GM23338 (cell line): Measurements from ENCODE around the gene RRP1. TPM values are rescaled to one million over a fixed set of nuclear protein-coding genes. Genes with fewer than 3 reads are reported as not detected.

Experiments used
- ATAC-seq: fragments of 200-7000 bp; cut with Tn5 transposase; 3 replicates; pipeline ENCODE4 v1.9.1; 2020
- DNase-seq: peaks from one replicate; pipeline ENCODE4 v3.0.0-alpha.2; 2015; ENCODE audit warnings: low spot score
- H2AFZ ChIP-seq: fragments of 200-600 bp; sonication (generic); 2 replicates; pipeline ENCODE4 v1.8.0; 2016; ENCODE audit warnings: antibody characterized with exemption, mild to moderate bottlenecking, moderate library complexity
- H3F3A ChIP-seq: fragments of 200-600 bp; sonication (generic); replicated peaks from 2 replicates; pipeline ENCODE4 v1.8.0; 2017; ENCODE audit warnings: antibody characterized with exemption, mixed run types, low read depth
- H3K27ac ChIP-seq: fragments of 200-600 bp; sonication (generic); 2 replicates; pipeline ENCODE4 v1.6.1; 2016; ENCODE audit warnings: low read depth
- H3K27me3 ChIP-seq: fragments of 200-600 bp; sonication (generic); 2 replicates; pipeline ENCODE4 v1.8.0; 2016; ENCODE audit warnings: mild to moderate bottlenecking, mixed run types, moderate library complexity; ENCODE audit not compliant: insufficient read depth
- H3K36me3 ChIP-seq: fragments of 200-600 bp; sonication (generic); 2 replicates; pipeline ENCODE4 v1.8.0; 2016; ENCODE audit warnings: mild to moderate bottlenecking; ENCODE audit not compliant: insufficient read depth
- H3K4me1 ChIP-seq: fragments of 200-600 bp; sonication (generic); 2 replicates; pipeline ENCODE4 v1.8.0; 2016; ENCODE audit warnings: mild to moderate bottlenecking, moderate library complexity; ENCODE audit not compliant: insufficient read depth
- H3K4me2 ChIP-seq: fragments of 200-600 bp; sonication (generic); 2 replicates; pipeline ENCODE4 v1.7.1; 2017; ENCODE audit warnings: mixed run types
- H3K4me3 ChIP-seq: fragments of 200-600 bp; sonication (generic); 2 replicates; pipeline ENCODE4 v1.6.1; 2016; ENCODE audit warnings: mixed run types
- H3K79me2 ChIP-seq: fragments of 200-600 bp; sonication (generic); replicated peaks from 2 replicates; pipeline ENCODE4 v1.8.0; 2017; ENCODE audit warnings: mild to moderate bottlenecking; ENCODE audit not compliant: insufficient read depth
- H3K9me2 ChIP-seq: fragments of 200-600 bp; sonication (generic); 2 replicates; pipeline ENCODE4 v1.8.0; 2017; ENCODE audit not compliant: insufficient read depth
- H4K20me1 ChIP-seq: fragments of 200-600 bp; sonication (generic); replicated peaks from 2 replicates; pipeline ENCODE4 v1.8.0; 2017; ENCODE audit warnings: mild to moderate bottlenecking; ENCODE audit not compliant: insufficient read depth
- H3K27ac Mint-ChIP-seq: 2 replicates; pipeline ENCODE4 v1.8.0; 2020; ENCODE audit warnings: inconsistent platforms, mild to moderate bottlenecking, moderate library complexity, mixed read lengths
- H3K27me3 Mint-ChIP-seq: 3 replicates; pipeline ENCODE4 v1.8.0; 2022; ENCODE audit warnings: low read depth, mild to moderate bottlenecking, moderate library complexity, mixed read lengths, inconsistent platforms; ENCODE audit not compliant: insufficient read depth, poor library complexity
- H3K36me3 Mint-ChIP-seq: 3 replicates; pipeline ENCODE4 v1.8.0; 2021; ENCODE audit warnings: low read depth, mild to moderate bottlenecking, inconsistent platforms, moderate library complexity, mixed read lengths
- H3K4me1 Mint-ChIP-seq: 3 replicates; pipeline ENCODE4 v1.8.0; 2020; ENCODE audit warnings: mild to moderate bottlenecking, inconsistent platforms, mixed read lengths
- H3K4me3 Mint-ChIP-seq: 3 replicates; pipeline ENCODE4 v1.8.0; 2021; ENCODE audit warnings: moderate library complexity, mild to moderate bottlenecking, inconsistent platforms, mixed read lengths
- H3K9me3 Mint-ChIP-seq: 3 replicates; pipeline ENCODE4 v1.8.0; 2020; ENCODE audit warnings: moderate library complexity, mild to moderate bottlenecking, inconsistent platforms, mixed read lengths
- CREB1 ChIP-seq: fragments of 250-450 bp; sonication (Bioruptor Pico); IDR thresholded peaks from 2 replicates; pipeline ENCODE4 v1.5.0; 2020; ENCODE audit warnings: low read depth, mild to moderate bottlenecking, moderate library complexity
- EZH2 ChIP-seq: fragments of 200-600 bp; sonication (generic); IDR thresholded peaks from one replicate; pipeline ENCODE4 v1.8.0; 2017; ENCODE audit warnings: antibody characterized with exemption, mild to moderate bottlenecking, low read depth; ENCODE audit not compliant: unreplicated experiment
- JUNB ChIP-seq: IDR thresholded peaks from one replicate; pipeline ENCODE4 v1.6.1; 2016; ENCODE audit warnings: antibody characterized with exemption; ENCODE audit not compliant: unreplicated experiment
- NANOG ChIP-seq: IDR thresholded peaks from 2 replicates; pipeline ENCODE4 v1.6.1; 2016; ENCODE audit warnings: antibody characterized with exemption, borderline replicate concordance
- POLR2AphosphoS5 ChIP-seq: IDR thresholded peaks from 2 replicates; pipeline ENCODE4 v1.6.1; 2016; ENCODE audit warnings: antibody characterized with exemption, low read depth
- ZNF114 ChIP-seq: fragments of 250-450 bp; sonication (Bioruptor Pico); IDR thresholded peaks from 2 replicates; pipeline ENCODE4 v1.5.0; 2020; ENCODE audit warnings: mild to moderate bottlenecking, moderate library complexity
- ZNF331 ChIP-seq: fragments of 250-450 bp; sonication (Bioruptor Pico); IDR thresholded peaks from 2 replicates; pipeline ENCODE4 v1.5.0; 2020; ENCODE audit warnings: low read depth, mild to moderate bottlenecking, moderate library complexity
- polyA plus RNA-seq: library from polyadenylated mRNA; unstranded; fragments of >200 nt; fragmentation: Nextera tagmentation; extraction: Ambion mirVana; gene quantifications from 2 replicates; pipeline ENCODE4 v1.2.1, GENCODE V29; 2016
- total RNA-seq: library from RNA; depleted of rRNA; stranded (reverse); fragments of >200 nt; shearing (Covaris generic); gene quantifications from 2 replicates; pipeline ENCODE4 v1.2.3, GENCODE V29; 2014
- TF ChIP-seq, protein P1 (sequence below), 2 experiments: fragments of 200-600 bp in 1 of 2; sonication (generic) in 1 of 2; conservative IDR thresholded peaks; 2 replicates each; pipeline versions ENCODE4 v1.5.1 to v1.6.1; 2016 to 2017; ENCODE audit warnings: antibody characterized with exemption in 2 of 2, low read depth in 2 of 2, mild to moderate bottlenecking in 2 of 2, moderate library complexity in 1 of 2
- TF ChIP-seq, protein P2 (sequence below): fragments of 250-450 bp; sonication (Bioruptor Pico); IDR thresholded peaks from 2 replicates; pipeline ENCODE4 v1.5.0; 2020; ENCODE audit warnings: mild to moderate bottlenecking, moderate library complexity
- TF ChIP-seq, protein P3 (sequence below): IDR thresholded peaks from one replicate; pipeline ENCODE4 v1.6.1; 2018; ENCODE audit warnings: antibody characterized with exemption; ENCODE audit not compliant: unreplicated experiment

The RRP1 gene
- total and polyA plus RNA-seq, 2 experiments from 2014 or later = 36.5 to 63.5 TPM

- TF ChIP-seq, protein P1, sequence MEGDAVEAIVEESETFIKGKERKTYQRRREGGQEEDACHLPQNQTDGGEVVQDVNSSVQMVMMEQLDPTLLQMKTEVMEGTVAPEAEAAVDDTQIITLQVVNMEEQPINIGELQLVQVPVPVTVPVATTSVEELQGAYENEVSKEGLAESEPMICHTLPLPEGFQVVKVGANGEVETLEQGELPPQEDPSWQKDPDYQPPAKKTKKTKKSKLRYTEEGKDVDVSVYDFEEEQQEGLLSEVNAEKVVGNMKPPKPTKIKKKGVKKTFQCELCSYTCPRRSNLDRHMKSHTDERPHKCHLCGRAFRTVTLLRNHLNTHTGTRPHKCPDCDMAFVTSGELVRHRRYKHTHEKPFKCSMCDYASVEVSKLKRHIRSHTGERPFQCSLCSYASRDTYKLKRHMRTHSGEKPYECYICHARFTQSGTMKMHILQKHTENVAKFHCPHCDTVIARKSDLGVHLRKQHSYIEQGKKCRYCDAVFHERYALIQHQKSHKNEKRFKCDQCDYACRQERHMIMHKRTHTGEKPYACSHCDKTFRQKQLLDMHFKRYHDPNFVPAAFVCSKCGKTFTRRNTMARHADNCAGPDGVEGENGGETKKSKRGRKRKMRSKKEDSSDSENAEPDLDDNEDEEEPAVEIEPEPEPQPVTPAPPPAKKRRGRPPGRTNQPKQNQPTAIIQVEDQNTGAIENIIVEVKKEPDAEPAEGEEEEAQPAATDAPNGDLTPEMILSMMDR (conservative IDR thresholded peaks at IDR 0.05; ENCODE audit: low read depth in 2 of 2) = no peak
- TF ChIP-seq, protein P2, sequence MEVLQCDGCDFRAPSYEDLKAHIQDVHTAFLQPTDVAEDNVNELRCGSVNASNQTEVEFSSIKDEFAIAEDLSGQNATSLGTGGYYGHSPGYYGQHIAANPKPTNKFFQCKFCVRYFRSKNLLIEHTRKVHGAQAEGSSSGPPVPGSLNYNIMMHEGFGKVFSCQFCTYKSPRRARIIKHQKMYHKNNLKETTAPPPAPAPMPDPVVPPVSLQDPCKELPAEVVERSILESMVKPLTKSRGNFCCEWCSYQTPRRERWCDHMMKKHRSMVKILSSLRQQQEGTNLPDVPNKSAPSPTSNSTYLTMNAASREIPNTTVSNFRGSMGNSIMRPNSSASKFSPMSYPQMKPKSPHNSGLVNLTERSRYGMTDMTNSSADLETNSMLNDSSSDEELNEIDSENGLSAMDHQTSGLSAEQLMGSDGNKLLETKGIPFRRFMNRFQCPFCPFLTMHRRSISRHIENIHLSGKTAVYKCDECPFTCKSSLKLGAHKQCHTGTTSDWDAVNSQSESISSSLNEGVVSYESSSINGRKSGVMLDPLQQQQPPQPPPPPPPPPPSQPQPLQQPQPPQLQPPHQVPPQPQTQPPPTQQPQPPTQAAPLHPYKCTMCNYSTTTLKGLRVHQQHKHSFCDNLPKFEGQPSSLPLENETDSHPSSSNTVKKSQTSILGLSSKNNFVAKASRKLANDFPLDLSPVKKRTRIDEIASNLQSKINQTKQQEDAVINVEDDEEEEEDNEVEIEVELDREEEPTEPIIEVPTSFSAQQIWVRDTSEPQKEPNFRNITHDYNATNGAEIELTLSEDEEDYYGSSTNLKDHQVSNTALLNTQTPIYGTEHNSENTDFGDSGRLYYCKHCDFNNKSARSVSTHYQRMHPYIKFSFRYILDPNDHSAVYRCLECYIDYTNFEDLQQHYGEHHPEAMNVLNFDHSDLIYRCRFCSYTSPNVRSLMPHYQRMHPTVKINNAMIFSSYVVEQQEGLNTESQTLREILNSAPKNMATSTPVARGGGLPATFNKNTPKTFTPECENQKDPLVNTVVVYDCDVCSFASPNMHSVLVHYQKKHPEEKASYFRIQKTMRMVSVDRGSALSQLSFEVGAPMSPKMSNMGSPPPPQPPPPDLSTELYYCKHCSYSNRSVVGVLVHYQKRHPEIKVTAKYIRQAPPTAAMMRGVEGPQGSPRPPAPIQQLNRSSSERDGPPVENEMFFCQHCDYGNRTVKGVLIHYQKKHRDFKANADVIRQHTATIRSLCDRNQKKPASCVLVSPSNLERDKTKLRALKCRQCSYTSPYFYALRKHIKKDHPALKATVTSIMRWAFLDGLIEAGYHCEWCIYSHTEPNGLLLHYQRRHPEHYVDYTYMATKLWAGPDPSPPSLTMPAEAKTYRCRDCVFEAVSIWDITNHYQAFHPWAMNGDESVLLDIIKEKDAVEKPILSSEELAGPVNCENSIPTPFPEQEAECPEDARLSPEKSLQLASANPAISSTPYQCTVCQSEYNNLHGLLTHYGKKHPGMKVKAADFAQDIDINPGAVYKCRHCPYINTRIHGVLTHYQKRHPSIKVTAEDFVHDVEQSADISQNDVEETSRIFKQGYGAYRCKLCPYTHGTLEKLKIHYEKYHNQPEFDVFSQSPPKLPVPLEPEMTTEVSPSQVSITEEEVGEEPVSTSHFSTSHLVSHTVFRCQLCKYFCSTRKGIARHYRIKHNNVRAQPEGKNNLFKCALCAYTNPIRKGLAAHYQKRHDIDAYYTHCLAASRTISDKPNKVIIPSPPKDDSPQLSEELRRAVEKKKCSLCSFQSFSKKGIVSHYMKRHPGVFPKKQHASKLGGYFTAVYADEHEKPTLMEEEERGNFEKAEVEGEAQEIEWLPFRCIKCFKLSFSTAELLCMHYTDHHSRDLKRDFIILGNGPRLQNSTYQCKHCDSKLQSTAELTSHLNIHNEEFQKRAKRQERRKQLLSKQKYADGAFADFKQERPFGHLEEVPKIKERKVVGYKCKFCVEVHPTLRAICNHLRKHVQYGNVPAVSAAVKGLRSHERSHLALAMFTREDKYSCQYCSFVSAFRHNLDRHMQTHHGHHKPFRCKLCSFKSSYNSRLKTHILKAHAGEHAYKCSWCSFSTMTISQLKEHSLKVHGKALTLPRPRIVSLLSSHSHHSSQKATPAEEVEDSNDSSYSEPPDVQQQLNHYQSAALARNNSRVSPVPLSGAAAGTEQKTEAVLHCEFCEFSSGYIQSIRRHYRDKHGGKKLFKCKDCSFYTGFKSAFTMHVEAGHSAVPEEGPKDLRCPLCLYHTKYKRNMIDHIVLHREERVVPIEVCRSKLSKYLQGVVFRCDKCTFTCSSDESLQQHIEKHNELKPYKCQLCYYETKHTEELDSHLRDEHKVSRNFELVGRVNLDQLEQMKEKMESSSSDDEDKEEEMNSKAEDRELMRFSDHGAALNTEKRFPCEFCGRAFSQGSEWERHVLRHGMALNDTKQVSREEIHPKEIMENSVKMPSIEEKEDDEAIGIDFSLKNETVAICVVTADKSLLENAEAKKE (CRISPR knock-in tag) = no peak
- no peak for TF ChIP-seq EZH2
- TF ChIP-seq JUNB = no peak
- no peak for TF ChIP-seq CREB1 (CRISPR knock-in tag)
- no peak for TF ChIP-seq NANOG
- no peak for TF ChIP-seq ZNF114 (CRISPR knock-in tag)
- TF ChIP-seq, protein P3, sequence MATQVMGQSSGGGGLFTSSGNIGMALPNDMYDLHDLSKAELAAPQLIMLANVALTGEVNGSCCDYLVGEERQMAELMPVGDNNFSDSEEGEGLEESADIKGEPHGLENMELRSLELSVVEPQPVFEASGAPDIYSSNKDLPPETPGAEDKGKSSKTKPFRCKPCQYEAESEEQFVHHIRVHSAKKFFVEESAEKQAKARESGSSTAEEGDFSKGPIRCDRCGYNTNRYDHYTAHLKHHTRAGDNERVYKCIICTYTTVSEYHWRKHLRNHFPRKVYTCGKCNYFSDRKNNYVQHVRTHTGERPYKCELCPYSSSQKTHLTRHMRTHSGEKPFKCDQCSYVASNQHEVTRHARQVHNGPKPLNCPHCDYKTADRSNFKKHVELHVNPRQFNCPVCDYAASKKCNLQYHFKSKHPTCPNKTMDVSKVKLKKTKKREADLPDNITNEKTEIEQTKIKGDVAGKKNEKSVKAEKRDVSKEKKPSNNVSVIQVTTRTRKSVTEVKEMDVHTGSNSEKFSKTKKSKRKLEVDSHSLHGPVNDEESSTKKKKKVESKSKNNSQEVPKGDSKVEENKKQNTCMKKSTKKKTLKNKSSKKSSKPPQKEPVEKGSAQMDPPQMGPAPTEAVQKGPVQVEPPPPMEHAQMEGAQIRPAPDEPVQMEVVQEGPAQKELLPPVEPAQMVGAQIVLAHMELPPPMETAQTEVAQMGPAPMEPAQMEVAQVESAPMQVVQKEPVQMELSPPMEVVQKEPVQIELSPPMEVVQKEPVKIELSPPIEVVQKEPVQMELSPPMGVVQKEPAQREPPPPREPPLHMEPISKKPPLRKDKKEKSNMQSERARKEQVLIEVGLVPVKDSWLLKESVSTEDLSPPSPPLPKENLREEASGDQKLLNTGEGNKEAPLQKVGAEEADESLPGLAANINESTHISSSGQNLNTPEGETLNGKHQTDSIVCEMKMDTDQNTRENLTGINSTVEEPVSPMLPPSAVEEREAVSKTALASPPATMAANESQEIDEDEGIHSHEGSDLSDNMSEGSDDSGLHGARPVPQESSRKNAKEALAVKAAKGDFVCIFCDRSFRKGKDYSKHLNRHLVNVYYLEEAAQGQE = no peak
- TF ChIP-seq POLR2AphosphoS5 = no peak
- TF ChIP-seq ZNF331 (CRISPR knock-in tag) = no peak
- H3K4me1 Mint-ChIP-seq = peaks cover 61% of the 10 kb centered on the region
- no peaks in the 10 kb centered on the region for H3K9me2 ChIP-seq
- peaks cover 5% of the 10 kb centered on the region for H3K36me3 ChIP-seq
- peaks cover 31% of the 10 kb centered on the region for H3K4me1 ChIP-seq
- ATAC-seq (no peak), DNase-seq (no peak)
- no peaks in the 10 kb centered on the region for H3K27me3 ChIP-seq
- no peak overlapping the region for H3K27ac ChIP-seq
- peak overlapping the region; percentile 29 for H3K27ac Mint-ChIP-seq
- no peaks in the 10 kb centered on the region for H4K20me1 ChIP-seq
- no peak overlapping the region; the same call in 2 of the 3 replicates for H3K4me3 Mint-ChIP-seq
- H3K79me2 ChIP-seq = peaks cover 16% of the 10 kb centered on the region
- H3K9me3 Mint-ChIP-seq = no peaks in the 10 kb centered on the region
- no peak overlapping the region for H3K4me3 ChIP-seq
- H3K36me3 Mint-ChIP-seq = peaks cover 27% of the 10 kb centered on the region
- H2AFZ ChIP-seq = no peak overlapping the region
- peaks cover 6% of the 10 kb centered on the region; the same call in 1 of the 2 replicates for H3F3A ChIP-seq
- no peak overlapping the region for H3K4me2 ChIP-seq
- H3K27me3 Mint-ChIP-seq = peaks cover 19% of the 10 kb centered on the region
These were observed 18.1 kb upstream of the RRP1 start for GRCh38 chr21:43771199-43771675.
